Heart left ventricle (tissue), 16 donors: ENCODE results near the gene MIS18A. TPM values are rescaled to one million over a fixed set of nuclear protein-coding genes. Genes with fewer than 3 reads are reported as not detected.

Experiments used
- ATAC-seq, 4 donors: fragments of 200-7000 bp; cut with Tn5 transposase; one replicate each; pipeline ENCODE4 v1.9.1; 2020 to 2022; ENCODE audit warnings: moderate library complexity in 4 of 4, mild to moderate bottlenecking in 3 of 4, moderate number of reproducible peaks in 1 of 4
- DNase-seq, 5 donors: peaks; one replicate each; pipeline ENCODE4 v3.0.0-alpha.2; 2020
- H3K27ac ChIP-seq, 12 donors: fragments of 200-600 bp; sonication (generic) in 4 of 12; one replicate each; pipeline versions ENCODE4 v1.5.0 to v1.8.0; 2016 to 2022; ENCODE audit warnings: mild to moderate bottlenecking in 2 of 12
- H3K27me3 ChIP-seq, 9 donors: fragments of 200-600 bp; sonication (generic) in 2 of 9; one replicate each; pipeline versions ENCODE4 v1.5.1 to v1.8.0; 2016 to 2022; ENCODE audit warnings: mild to moderate bottlenecking in 3 of 9
- H3K36me3 ChIP-seq, 9 donors: fragments of 200-600 bp; sonication (generic) in 2 of 9; one replicate each; pipeline versions ENCODE4 v1.5.0 to v1.8.0; 2018 to 2022; ENCODE audit warnings: mild to moderate bottlenecking in 2 of 9
- H3K4me1 ChIP-seq, 12 donors: fragments of 200-600 bp; sonication (generic) in 4 of 12; one replicate each; pipeline versions ENCODE4 v1.5.0 to v1.8.0; 2016 to 2022; ENCODE audit warnings: mild to moderate bottlenecking in 3 of 12
- H3K4me3 ChIP-seq, 12 donors: fragments of 200-600 bp; sonication (generic) in 4 of 12; one replicate each; pipeline versions ENCODE4 v1.5.0 to v1.8.0; 2017 to 2022; ENCODE audit warnings: mild to moderate bottlenecking in 9 of 12, moderate library complexity in 4 of 12
- H3K9me3 ChIP-seq, 12 donors: fragments of 200-600 bp; sonication (generic) in 4 of 12; one replicate each; pipeline versions ENCODE4 v1.5.0 to v1.8.0; 2016 to 2022; ENCODE audit warnings: mild to moderate bottlenecking in 1 of 12
- CTCF ChIP-seq, 12 donors: fragments of 200-600 bp; sonication (generic) in 4 of 12; IDR thresholded peaks; one replicate each; pipeline versions ENCODE4 v1.5.0 to v1.8.0; 2018 to 2022; ENCODE audit warnings: antibody characterized with exemption in 12 of 12, mild to moderate bottlenecking in 5 of 12
- POLR2A ChIP-seq, 2 donors: fragments of 450-650 bp; IDR thresholded peaks; one replicate each; pipeline ENCODE4 v1.6.1; 2017; ENCODE audit warnings: antibody characterized with exemption in 2 of 2, mild to moderate bottlenecking in 2 of 2, moderate library complexity in 2 of 2
- WGBS, 4 donors: extraction: QIAGEN DNeasy Blood & Tissue Kit in 2 of 4; methylation state at CpG; one replicate each; pipeline versions ENCODE4 v1.1.5 to v1.1.7; 2013 to 2018; 5-methylcytosine and 5-hydroxymethylcytosine counted together
- intact Hi-C, 10 donors: fragments of 100-400 bp; cut with DNase I; formaldehyde crosslinking; loops; one replicate each; pipeline versions ENCODE4 v1.11.1 to v1.14.2; 2022
- polyA plus RNA-seq, 2 donors: library from polyadenylated mRNA; stranded (reverse); fragments of 200-250 nt; gene quantifications; one replicate each; pipeline ENCODE4 v1.2.3, GENCODE V29; 2013
- total RNA-seq, 9 donors: library from RNA; depleted of rRNA in 2 of 9; stranded (reverse); fragments of >200 nt in 2 of 9; fragmentation: NEBNext Ultra II Directional in 3 of 9; extraction: Animal tissue kit (Norgen Biotek cat#: 25700) in 3 of 9; gene quantifications; one replicate each; pipeline versions ENCODE4 v1.1.0 to v1.2.4, GENCODE V29; 2016 to 2023
- donor health status: ischemic (EF 13 %, LVEDD 7.1; RV severe dilation, severe dysfunction).
- donor health status: healthy with polysubstance abuse.
- donor health status: DM: no; HTN: yes; CAD: no.
- donor health status: DM: no; HTN: no; CAD: no.
- donor health status: ischemic (EF 25% LVEDD 6.9; RV normal size, moderate dysfunction).
- donor health status: ischemic (EF 25% LVEDD 5.7; RV mildly dilated, moderate dysfunction).
- donor health status: healthy.
- donor health status: DM: yes; HTN: yes; CAD: no.
- donor health status: ischemic (EF 35%, LVEDD 5.7; RV mildly dilated, moderate dysfunction).
- donor health status: nonischemic (EF 11% LVEDD 7.7; RV severe dilation, severe dysfunction).
- donor health status: DM: yes; HTN: yes; CAD: no.
- donor health status: PGD.
- donor health status: ischemic (EF 29% LVEDD 5.4; RV normal size, mild dysfunction).
- donor health status: nonischemic (EF 23%, LVEDD 6.1; RV moderate dilation, normal function).

Gene MIS18A
- total and polyA plus RNA-seq, 11 donors, result 1.4 to 4.1 (median 2.7) TPM

DNA sequence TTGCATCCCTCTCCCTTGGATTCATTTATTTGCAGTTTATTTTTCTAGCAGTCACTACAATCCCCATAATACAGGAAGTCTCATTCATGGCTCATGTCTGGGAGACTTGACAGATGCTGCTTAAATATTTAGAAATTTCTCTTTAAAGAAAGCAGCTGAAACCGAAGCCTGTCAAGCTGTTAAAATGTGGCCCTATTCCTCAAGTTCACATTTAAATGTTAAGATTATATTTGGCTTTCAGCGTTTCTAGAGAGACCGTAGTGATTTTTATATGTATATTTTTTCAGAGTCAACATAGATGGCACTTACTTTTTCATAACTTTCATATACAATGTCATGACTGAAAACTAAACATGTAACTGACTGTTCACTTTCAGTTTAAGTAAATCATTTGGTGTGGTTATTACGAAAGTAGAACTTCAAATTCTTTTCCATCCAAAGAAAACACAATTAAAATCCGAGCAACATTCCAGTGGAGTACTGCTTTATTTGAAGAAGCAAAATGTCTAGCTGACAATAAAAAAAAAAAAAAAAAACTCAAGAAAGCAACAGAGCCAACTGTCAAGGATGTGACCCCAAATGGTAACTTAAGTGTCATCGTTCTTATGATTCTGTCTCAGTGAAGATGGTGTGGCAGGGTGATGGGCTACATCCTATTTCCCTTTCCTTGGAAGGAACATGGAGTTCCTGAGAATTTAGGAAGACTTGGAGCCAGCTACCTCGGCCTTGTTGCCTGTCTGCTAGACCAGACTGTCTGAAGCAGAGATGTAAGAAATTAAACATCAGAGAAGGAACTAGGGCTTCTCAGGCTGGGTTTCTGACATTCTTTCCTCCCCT, 37.8 kb downstream of the MIS18A start:
- H3K4me1 ChIP-seq, result peaks cover 0 to 6% (median 0%) of the 10 kb centered on the region in 12 donors
- H3K36me3 ChIP-seq, result no peaks in the 10 kb centered on the region
- H3K27me3 ChIP-seq, result no peaks in the 10 kb centered on the region
- peak overlapping the region in 4 of 12 donors; percentile 2 to 34 (median 12) for H3K4me3 ChIP-seq
- DNase-seq, result no peak
- intact Hi-C loops, result no loop called here
- H3K9me3 ChIP-seq, result peaks cover 0 to 2% (median 0%) of the 10 kb centered on the region in 12 donors
- 57 to 73% (median 67%) methylated on average over 7 of the region's 7 CpGs for WGBS, 4 donors
- H3K27ac ChIP-seq, result peak overlapping the region in 7 of 12 donors; percentile 18 to 68 (median 29)
- no peak for TF ChIP-seq CTCF (IDR thresholded peaks at IDR 0.05)
- no peak for TF ChIP-seq POLR2A (IDR thresholded peaks at IDR 0.05)
- peak in 2 of 4 donors; percentile 28 to 51 for ATAC-seq

DNA sequence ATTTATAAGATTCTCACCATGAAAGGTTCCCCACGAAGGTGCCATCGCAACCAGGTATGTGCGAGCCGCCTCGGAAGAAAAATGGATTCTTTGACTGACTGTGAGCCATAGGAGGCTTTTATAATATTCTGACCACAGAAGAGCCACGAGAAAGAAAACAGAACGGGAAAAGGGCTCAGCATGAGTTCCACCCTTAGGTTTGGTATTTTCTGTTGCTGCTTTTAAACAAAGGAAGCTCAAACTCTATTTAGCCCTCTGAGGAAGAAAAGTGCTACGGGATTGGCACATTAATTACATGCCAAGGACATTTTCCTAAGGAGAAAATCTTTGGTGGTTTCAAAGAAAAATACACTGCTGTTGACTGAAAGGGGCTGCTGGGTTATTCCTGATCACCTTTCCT, 39.3 kb downstream of the MIS18A start:
- no peak overlapping the region for H3K27ac ChIP-seq
- ATAC-seq (no peak), DNase-seq (no peak)
- no peak for TF ChIP-seq CTCF (IDR thresholded peaks at IDR 0.05)
- no peak for TF ChIP-seq POLR2A (IDR thresholded peaks at IDR 0.05)
- H3K9me3 ChIP-seq, result peaks cover 0 to 2% (median 0%) of the 10 kb centered on the region in 12 donors
- no peaks in the 10 kb centered on the region for H3K27me3 ChIP-seq
- H3K36me3 ChIP-seq, result no peaks in the 10 kb centered on the region
- peaks cover 0 to 6% (median 0%) of the 10 kb centered on the region in 12 donors for H3K4me1 ChIP-seq
- no peak overlapping the region for H3K4me3 ChIP-seq
- WGBS, 4 donors, result 75 to 81% (median 77%) methylated on average over 8 of the region's 8 CpGs
- intact Hi-C loops, result no loop called here

DNA sequence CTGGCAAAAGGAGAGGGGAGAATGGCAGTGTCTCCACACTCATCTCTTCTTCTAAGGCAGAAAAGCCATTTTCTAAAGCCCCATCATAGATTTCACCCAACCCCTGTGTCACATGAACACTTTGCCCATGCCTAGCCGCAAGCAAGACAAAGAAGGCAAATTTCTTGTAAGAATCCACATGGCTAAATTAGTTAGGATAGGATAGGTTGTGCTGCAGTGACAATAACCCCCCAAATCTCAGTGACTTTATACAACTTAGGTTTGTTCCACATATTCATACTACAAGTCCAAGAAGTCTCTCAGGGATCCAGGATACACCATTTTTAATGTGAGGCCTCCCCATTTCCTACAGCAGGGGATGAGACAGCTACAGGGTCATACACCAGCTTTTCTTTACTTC, 40.8 kb downstream of the MIS18A start:
- Histone ChIP-seq H3K27ac (no peak overlapping the region), H3K4me1 (peaks cover 0 to 6% (median 0%) of the 10 kb centered on the region in 12 donors), H3K4me3 (no peak overlapping the region), H3K36me3 (no peaks in the 10 kb centered on the region), H3K27me3 (no peaks in the 10 kb centered on the region), H3K9me3 (peaks cover 0 to 2% (median 0%) of the 10 kb centered on the region in 12 donors)
- ATAC-seq (no peak), DNase-seq (no peak)
- intact Hi-C loops, result no loop called here
- WGBS, 4 donors, result 95 to 100% (median 99%) methylated on average over 1 of the region's 1 CpG
- TF ChIP-seq CTCF (IDR thresholded peaks at IDR 0.05) (no peak), POLR2A (IDR thresholded peaks at IDR 0.05) (no peak)

DNA sequence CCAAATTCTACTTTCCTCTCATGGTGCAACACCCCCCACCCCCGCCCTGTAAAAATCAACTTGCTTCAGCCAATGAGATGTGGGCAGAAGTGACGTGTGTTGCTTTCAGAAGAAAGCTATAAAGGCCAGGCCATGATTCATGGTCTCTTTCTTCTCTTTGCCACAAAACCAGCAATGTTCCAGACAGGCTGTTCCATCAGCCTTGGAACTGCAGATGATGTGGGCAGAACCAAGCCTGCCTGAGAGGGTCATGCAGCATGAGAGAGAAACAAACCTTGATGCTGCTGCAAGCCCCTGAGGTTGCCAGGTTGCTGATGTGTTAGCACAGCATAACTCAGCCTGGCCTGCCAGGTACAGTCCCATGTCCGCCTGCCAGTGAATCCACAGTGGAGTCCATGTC, 41.8 kb downstream of the MIS18A start:
- intact Hi-C loops, result no loop called here
- no peaks in the 10 kb centered on the region for H3K27me3 ChIP-seq
- no peak for DNase-seq
- peaks cover 0 to 2% (median 0%) of the 10 kb centered on the region in 12 donors for H3K9me3 ChIP-seq
- H3K36me3 ChIP-seq, result no peaks in the 10 kb centered on the region
- WGBS, 4 donors, result 88 to 92% (median 88%) methylated on average over 2 to 3 of the region's 3 CpGs
- H3K4me1 ChIP-seq, result peaks cover 0 to 6% (median 0%) of the 10 kb centered on the region in 12 donors
- TF ChIP-seq CTCF (IDR thresholded peaks at IDR 0.05) (no peak), POLR2A (IDR thresholded peaks at IDR 0.05) (no peak)
- ATAC-seq, result no peak
- no peak overlapping the region for H3K4me3 ChIP-seq
- H3K27ac ChIP-seq, result no peak overlapping the region
